Bronchial epithelial cell (primary cell): ENCODE measurements around the gene OPRL1. TPM values are rescaled to one million over a fixed set of nuclear protein-coding genes. Genes with fewer than 3 reads are reported as not detected.
"Not testable (repeated sequence)": the region's sequence is repeated elsewhere in the genome, so short reads cannot be mapped to it uniquely, and the experiment has no call there.

Source experiments
- DNase-seq: peaks from one replicate; pipeline ENCODE4 v3.0.0-alpha.2; 2010; ENCODE audit warnings: low read depth
- FAIRE-seq: peaks from 2 replicates; lab custom pipeline; 2011; peaks lifted over from hg19 to GRCh38; lab: Jason Lieb, UNC
- H3K27me3 ChIP-seq: 2 replicates; pipeline ENCODE4 v1.5.1; 2011; ENCODE audit warnings: low read length; ENCODE audit not compliant: control insufficient read depth, insufficient read depth
- H3K36me3 ChIP-seq: 2 replicates; pipeline ENCODE4 v1.5.1; 2011; ENCODE audit warnings: low read length; ENCODE audit not compliant: control insufficient read depth, insufficient read depth
- H3K4me3 ChIP-seq: 2 replicates; pipeline ENCODE4 v1.5.1; 2011; ENCODE audit warnings: mild to moderate bottlenecking, low read depth, low read length, control low read depth
- CTCF ChIP-seq: IDR thresholded peaks from 2 replicates; pipeline ENCODE4 v1.5.1; 2011; ENCODE audit warnings: mild to moderate bottlenecking, moderate library complexity, low read length, control low read depth, inconsistent platforms; ENCODE audit not compliant: insufficient read depth, severe bottlenecking
- total RNA-seq: library from RNA; depleted of rRNA; stranded (reverse); fragments of >200 nt; gene quantifications from 2 replicates; pipeline ENCODE4 v1.2.1, GENCODE V29; 2014

Gene OPRL1
- total RNA-seq, 1 donor from 2014 or later, result under 0.01 TPM

DNA sequence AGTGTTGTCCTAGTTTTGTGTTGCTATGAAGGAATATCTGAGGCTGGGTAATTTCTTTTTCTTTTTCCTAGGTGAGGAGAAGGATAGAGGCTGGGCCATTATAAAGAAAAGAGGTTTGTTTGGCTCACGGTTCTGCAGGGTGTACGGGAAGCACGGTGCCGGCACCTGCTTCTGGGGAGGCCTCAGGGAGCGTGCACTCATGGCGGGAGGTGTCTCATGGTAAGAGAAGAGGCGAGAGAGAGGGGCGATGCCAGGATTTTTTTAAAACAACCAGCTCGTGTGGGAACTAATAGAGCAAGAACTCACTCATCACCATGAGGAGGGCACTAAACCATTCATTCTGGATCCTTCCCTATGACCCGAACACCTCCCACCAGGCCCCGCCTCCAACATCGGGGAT is 41.7 kb downstream of the OPRL1 start:
- TF ChIP-seq CTCF, result no peak
- no peak overlapping the region for H3K4me3 ChIP-seq
- no peaks in the 10 kb centered on the region for H3K27me3 ChIP-seq
- DNase-seq (no peak), FAIRE-seq (no peak)
- H3K36me3 ChIP-seq, result no peaks in the 10 kb centered on the region

- not testable (repeated sequence) for H3K4me3 ChIP-seq, H3K36me3 ChIP-seq, H3K27me3 ChIP-seq, DNase-seq, FAIRE-seq
These were observed 43.0 kb downstream of the OPRL1 start for GRCh38 chr20:64122927-64123326.

- not testable (repeated sequence) for FAIRE-seq, H3K4me3 ChIP-seq
These were observed 43.6 kb downstream of the OPRL1 start for GRCh38 chr20:64123517-64123916.

GRCh38 chr20:64129146-64129782 is 49.4 kb downstream of the OPRL1 start:
- Histone ChIP-seq H3K4me3 (no peak overlapping the region), H3K27me3 (no peaks in the 10 kb centered on the region), H3K36me3 (no peaks in the 10 kb centered on the region)
- DNase-seq (no peak), FAIRE-seq (no peak)
- TF ChIP-seq CTCF, result no peak

More at GRCh38 chr20:64123517-64123916, 43.6 kb downstream of the OPRL1 start:
- not testable (repeated sequence) for H3K27me3 ChIP-seq, DNase-seq, H3K36me3 ChIP-seq

DNA sequence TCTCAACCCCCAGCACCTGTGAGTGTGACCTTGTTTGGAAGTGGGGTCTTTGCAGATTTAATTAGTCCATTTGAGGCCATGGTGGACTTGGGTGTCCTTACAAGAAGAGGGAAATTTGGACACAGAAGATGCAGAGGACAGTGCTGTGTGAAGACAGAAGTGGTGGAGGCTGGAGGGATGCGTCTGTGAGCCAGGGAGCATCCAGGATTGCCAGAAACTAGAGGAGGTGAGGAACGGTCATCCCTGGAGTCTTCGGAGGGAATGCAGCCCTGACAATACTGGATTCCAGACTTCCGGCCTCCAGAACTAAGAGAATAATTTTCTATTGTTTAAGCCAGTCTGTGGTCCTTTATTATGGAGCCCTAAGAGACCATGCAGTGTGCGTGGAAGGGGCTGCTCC is 50.4 kb downstream of the OPRL1 start:
- no peak for FAIRE-seq
- no peak for TF ChIP-seq CTCF
- no peak for DNase-seq
- H3K27me3 ChIP-seq, result no peaks in the 10 kb centered on the region
- no peak overlapping the region for H3K4me3 ChIP-seq
- no peaks in the 10 kb centered on the region for H3K36me3 ChIP-seq

GRCh38 chr20:64130876-64131275 is 51.0 kb downstream of the OPRL1 start:
- Histone ChIP-seq H3K4me3 (no peak overlapping the region), H3K36me3 (no peaks in the 10 kb centered on the region), H3K27me3 (no peaks in the 10 kb centered on the region)
- TF ChIP-seq CTCF, result no peak
- DNase-seq (no peak), FAIRE-seq (no peak)

- Histone ChIP-seq H3K27me3 (no peaks in the 10 kb centered on the region), H3K4me3 (no peak overlapping the region), H3K36me3 (no peaks in the 10 kb centered on the region)
- FAIRE-seq (no peak), DNase-seq (peak; percentile 11)
- TF ChIP-seq CTCF, result peak; percentile 22
These were observed 51.5 kb downstream of the OPRL1 start for GRCh38 chr20:64131406-64131805.
